22Rv1 (cell line): ENCODE data around the gene NGFR.

Experiments
- H3K27ac ChIP-seq: fragments of 450-650 bp; 2 replicates; pipeline ENCODE4 v1.5.1; 2017
- ZFX ChIP-seq: fragments of 450-650 bp; IDR thresholded peaks from 2 replicates; pipeline ENCODE4 v1.6.1; 2017; ENCODE audit warnings: antibody characterized with exemption, borderline replicate concordance
- TF ChIP-seq, protein P1 (sequence below): fragments of 450-650 bp; IDR thresholded peaks from 2 replicates; pipeline ENCODE4 v1.5.1; 2017; ENCODE audit warnings: mild to moderate bottlenecking

NGFR gene

DNA sequence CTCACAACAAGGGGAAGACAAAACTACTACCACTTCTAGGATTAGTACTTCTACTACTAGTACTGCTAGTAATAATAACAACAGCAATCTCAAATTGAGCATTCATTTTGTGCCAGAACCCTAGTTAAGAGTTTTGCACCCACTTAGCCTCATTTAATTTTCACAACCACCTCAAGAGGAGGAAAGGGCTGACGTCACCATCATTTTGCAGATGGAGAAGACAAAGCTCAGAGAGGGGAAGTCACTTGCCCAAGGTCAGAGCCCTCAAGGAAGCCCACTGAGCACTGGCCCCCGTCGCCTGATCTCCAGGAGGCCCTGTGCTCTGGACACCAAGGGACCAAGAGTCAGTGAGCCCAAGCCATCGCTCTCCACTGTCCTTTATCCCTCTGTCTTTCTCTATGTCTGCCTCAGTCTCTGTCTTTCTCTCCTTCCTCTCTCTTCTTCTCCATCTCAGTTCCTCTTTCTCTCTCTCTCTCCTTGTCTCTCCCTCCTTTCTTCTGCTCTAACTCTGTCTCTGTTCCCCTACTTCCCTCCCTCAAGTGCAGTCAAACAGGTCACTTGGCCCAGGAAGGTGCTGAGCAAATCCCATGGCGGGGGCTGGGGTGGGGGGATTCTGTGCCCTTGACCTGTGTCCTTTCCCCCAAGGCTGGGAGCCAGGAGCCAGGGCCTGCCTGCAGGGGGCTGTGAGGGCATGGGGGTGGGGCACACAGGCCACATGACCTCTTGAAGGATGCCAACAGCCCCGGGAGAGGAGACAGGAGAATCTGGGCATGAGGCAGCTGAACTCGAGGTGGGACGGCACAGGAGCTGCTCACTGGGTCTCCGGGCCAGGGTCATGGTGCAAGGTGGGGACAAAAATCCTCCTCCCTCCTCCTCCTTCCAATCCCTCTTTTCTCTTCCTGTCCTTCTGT, 11.2 kb upstream of the NGFR start:
- no peak for TF ChIP-seq ZFX
- TF ChIP-seq, protein P1, sequence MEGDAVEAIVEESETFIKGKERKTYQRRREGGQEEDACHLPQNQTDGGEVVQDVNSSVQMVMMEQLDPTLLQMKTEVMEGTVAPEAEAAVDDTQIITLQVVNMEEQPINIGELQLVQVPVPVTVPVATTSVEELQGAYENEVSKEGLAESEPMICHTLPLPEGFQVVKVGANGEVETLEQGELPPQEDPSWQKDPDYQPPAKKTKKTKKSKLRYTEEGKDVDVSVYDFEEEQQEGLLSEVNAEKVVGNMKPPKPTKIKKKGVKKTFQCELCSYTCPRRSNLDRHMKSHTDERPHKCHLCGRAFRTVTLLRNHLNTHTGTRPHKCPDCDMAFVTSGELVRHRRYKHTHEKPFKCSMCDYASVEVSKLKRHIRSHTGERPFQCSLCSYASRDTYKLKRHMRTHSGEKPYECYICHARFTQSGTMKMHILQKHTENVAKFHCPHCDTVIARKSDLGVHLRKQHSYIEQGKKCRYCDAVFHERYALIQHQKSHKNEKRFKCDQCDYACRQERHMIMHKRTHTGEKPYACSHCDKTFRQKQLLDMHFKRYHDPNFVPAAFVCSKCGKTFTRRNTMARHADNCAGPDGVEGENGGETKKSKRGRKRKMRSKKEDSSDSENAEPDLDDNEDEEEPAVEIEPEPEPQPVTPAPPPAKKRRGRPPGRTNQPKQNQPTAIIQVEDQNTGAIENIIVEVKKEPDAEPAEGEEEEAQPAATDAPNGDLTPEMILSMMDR: no peak
- H3K27ac ChIP-seq: no peak overlapping the region

DNA sequence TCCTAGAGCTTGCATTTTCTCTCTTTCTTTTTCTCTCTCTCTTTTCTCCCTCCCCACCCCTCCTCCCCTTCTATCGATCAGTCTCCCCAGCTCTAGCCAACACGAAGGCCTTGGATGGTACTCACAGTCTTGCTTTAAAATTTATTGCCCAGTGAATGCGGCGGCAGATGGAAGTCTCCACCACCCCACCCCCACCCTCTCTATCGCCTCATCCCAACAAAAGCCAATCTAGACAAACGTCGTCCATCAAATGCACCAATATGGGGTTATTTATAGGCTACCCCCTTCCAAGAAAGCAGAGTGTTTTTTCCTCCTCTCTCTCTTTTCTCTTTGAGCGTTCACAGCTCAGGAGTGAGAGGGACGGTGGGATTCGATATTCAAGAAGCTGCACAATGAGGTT, 10.5 kb upstream of the NGFR start:
- no peak overlapping the region for H3K27ac ChIP-seq

DNA sequence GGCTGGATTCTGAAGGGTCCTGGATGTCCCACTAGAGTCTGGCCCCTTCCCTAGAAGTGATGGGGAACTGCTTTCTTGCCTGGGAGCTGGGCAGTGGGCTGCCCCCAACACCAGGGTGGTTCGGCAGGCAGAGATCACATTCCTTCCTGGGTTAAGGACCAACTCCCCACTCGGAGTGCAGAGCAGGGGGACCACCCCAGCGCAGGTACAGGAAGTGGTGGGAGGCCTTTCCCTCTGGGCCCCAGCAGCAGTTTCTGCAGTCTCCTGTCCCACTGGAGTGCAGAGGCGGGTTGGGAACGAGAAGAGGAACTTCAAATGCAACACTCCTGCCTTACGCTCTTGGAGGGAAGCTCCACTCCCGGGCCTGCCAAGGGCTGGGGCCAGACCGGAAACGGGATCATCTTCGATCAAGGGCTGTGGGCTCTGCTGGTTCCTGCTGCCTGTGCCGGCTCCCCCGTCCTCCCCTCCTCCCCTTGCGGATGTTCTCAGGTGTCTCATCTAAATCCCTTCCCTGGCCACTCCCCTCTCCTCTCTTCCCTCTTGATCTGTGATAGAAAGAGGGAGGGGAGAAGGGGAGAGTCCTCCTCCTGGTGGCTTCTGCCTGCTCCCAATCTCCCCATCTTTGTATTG, 9.0 kb upstream of the NGFR start:
- H3K27ac ChIP-seq: no peak overlapping the region

More for the DNA sequence above, 10.5 kb upstream of the NGFR start:
- TF ChIP-seq, protein P1: no peak
- TF ChIP-seq ZFX: no peak

DNA sequence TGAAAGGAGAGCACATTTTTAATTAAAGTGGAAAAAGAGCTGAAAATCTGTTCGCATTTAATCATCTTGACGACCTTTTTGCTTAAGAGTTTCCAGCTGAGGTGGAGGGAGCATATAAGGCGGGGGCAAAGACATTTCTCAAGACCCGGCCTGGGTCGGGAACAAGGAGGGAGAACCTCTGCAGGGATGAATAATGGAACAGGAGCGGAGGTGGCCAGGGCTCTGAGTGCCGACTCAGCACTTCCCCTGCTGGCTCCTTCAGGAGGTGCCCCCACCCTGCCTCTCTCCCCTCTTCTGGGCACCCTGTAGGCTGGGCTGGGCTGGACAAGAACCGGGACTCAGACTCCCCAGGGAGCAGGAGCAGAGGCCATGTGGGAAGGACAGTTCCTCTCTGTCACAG, 7.9 kb upstream of the NGFR start:
- H3K27ac ChIP-seq: no peak overlapping the region
- TF ChIP-seq ZFX: no peak
- TF ChIP-seq, protein P1: no peak

More for the DNA sequence above, 9.0 kb upstream of the NGFR start:
- TF ChIP-seq, protein P1: no peak
- no peak for TF ChIP-seq ZFX

DNA sequence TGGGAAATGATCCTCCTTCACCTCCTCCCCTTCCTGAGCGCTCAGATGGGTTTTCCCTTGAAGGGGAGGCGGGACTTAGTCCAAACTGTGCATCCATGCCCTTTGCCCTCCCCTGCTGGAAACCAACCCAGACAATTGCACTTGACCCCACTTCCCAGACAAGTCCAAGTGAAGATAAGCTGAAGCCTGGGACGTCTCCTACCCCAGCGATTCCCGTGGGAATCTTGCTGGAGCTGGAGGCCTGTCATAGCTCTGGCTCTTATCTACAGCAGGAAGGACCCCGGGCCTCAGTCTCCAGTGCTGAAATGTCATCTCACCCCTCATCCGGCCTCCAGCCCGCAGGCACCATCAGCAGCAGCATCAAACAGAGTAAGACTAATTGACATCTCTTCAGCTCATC, 6.5 kb upstream of the NGFR start:
- H3K27ac ChIP-seq: no peak overlapping the region
- TF ChIP-seq ZFX: no peak
- TF ChIP-seq, protein P1: no peak

DNA sequence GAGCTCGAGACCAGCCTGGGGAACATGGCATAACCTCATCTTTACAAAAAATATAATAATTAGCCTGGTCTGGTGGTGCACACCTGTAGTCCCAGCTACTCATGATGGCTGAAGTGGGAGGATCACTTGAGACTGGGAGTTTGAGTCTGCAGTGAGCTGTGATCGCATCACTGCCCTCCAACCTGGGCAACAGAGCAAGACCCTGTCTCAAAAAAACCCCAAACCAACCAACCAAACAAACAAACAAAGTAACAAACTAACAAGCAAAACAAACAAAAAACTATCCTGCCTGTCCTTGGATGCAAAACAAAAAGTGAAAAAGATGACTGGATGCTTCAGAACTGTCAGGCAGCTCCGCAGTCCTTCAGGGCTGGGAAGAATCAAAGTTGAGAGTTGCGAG, 5.7 kb upstream of the NGFR start:
- TF ChIP-seq, protein P1: no peak
- no peak for TF ChIP-seq ZFX
- no peak overlapping the region for H3K27ac ChIP-seq

DNA sequence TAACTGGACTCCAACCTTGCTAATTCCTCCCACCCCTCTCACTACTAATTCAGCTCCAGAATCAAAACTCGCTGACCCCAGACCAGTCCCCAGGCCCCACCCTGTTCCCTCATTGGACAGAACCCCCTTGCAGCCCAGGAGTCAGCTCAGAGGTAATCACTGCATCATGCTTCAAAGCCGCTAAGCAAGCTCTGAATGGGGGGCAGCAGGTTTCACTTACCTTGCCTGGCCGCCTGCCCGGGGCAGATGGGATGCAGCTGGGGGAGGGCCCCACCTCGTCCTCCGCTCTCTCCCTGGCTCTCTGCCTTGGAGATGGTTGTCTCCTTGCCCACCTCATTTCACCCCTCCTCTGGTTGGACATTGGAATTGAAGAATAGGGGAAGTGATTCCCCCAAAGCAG, 4.8 kb upstream of the NGFR start:
- no peak for TF ChIP-seq ZFX
- TF ChIP-seq, protein P1: no peak

More for the DNA sequence above, 4.8 kb upstream of the NGFR start:
- no peak overlapping the region for H3K27ac ChIP-seq
